HG03108 (cell line): Measurements from ENCODE around the gene KDM4C.
"Not testable (repeated sequence)": the region's sequence is repeated elsewhere in the genome, so short reads cannot be mapped to it uniquely, and the experiment has no call there.

Experiments
- ATAC-seq: cut with Tn5 transposase; IDR thresholded peaks from one replicate; pipeline ENCODE4 v1.9.1; 2021; ENCODE audit warnings: moderate library complexity; ENCODE audit not compliant: unreplicated experiment

Gene KDM4C

DNA sequence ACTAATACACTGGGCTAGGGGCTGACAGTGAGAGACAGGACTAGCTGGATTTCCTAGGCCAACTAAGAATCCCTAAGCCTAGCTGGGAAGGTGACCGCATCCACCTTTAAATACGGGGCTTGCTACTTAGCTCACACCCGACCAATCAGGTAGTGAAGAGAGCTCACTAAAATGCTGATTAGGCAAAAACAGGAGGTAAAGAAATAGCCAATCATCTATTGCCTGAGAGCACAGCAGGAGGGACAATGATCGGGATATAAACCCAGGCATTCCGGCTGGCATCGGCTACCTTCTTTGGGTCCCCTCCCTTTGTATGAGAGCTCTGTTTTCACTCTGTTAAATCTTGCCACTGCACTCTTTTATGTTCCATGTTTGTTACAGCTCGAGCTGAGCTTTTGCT lies 425.4 kb downstream of the KDM4C start:
- ATAC-seq, result not testable (repeated sequence)

DNA sequence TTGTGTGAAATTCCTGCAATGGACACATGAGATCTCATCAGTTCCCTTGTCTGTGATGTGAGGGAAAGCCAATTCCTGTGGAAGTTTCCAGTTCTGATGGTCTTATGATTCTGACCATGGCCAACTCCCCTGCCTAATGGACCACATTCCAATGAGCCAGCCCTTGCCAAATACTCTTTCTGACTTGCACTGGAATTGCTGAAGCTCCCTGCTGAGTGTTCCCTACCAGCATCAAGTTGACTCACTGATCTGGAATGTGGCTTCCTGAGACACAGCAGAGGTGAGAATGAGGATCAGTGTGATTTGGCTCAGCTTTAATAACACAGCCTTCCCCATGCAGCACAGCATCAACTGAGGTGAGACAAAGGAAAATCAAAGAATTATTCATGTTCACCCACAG lies 427.8 kb downstream of the KDM4C start:
- no peak for ATAC-seq

GRCh38 chr9:7186175-7186574 lies 428.4 kb downstream of the KDM4C start:
- no peak for ATAC-seq

DNA sequence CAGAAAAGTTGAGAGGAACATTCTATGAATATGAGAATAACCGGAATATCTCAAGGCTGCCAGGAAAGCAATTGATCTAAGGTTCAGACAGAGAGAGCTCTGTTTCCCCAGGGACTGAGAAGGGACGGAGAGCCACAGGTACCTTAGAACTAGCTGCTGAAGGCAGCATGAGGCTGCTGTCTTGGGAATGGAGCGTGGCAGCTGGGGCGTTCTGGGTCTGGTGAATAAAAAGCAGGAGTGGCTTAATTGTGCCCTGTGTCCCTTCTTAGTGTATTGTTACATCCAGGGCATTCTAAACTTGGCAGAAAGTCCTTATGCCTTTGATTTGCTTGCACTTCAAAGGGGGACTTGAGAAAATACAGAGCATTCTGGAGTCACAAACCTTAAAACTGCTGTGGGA lies 434.5 kb downstream of the KDM4C start:
- no peak for ATAC-seq

DNA sequence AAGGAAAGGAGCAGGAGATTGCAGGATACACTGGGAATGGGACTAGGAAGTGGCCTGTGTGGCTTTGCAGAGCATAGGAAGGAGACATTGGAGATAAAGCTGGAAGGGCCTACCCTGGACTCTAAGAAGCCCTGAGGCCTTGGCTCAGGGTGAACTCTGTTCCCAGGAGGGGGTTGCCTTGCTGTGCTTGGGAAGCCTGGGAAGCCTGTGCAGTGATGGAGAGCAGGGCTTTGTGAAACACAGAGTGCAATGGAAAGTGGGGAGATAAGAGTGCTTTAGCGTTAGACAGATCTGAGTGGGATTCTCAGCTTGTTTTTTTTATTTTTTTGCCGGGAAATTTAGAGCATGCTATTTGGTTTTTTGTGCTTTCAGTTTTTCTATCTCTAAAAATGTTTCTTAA lies 437.8 kb downstream of the KDM4C start:
- ATAC-seq, result no peak

GRCh38 chr9:7196467-7196866 lies 438.7 kb downstream of the KDM4C start:
- ATAC-seq, result no peak

- ATAC-seq, result no peak
These were observed 443.4 kb downstream of the KDM4C start for GRCh38 chr9:7201196-7201595.

GRCh38 chr9:7205806-7206205 lies 448.0 kb downstream of the KDM4C start:
- no peak for ATAC-seq

GRCh38 chr9:7206221-7206758 lies 448.5 kb downstream of the KDM4C start:
- ATAC-seq, result no peak

- ATAC-seq, result no peak
These were observed 451.4 kb downstream of the KDM4C start for GRCh38 chr9:7209016-7209715.

- no peak for ATAC-seq
These were observed 452.2 kb downstream of the KDM4C start for GRCh38 chr9:7209990-7210389.

GRCh38 chr9:7210854-7211637 lies 453.3 kb downstream of the KDM4C start:
- no peak for ATAC-seq

DNA sequence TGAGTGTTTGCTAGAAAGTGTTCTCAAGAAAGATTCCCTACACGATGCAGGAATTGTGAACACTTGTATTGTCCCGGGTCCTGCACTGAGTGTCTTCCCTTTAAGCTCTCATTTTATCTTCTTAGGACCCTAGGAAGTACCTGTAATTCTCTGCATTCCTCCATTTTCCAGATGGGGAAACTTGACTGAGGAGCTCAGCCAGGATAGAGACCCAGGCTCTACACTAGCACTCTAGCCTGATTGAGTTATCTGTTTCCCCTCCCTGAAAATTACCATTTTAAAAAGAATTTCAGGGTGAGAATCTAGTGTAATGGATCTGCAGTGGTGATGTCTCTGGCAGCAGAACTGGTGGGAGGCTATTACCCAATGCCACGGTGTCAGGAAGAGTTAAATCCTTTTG lies 453.9 kb downstream of the KDM4C start:
- no peak for ATAC-seq

DNA sequence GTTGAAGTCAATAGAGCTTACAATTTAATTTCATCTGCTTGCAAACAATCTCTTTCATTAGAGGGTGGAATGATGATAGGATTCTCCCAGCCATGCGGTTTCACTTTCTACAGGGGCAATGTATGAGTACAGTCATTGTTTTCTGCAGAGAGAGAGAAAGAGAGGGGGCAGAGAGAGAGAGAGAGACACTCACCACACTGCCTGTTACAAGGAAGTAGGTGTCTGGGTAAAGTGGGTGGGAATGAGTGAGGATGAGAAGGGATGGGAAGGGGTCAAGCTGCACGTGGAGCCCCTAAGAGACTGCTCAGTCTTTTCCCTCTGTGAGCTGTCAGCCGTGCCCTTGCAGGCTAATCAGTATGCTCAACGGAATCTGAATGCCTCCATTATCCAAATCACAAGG lies 454.3 kb downstream of the KDM4C start:
- no peak for ATAC-seq

- ATAC-seq, result no peak
These were observed 458.4 kb downstream of the KDM4C start for GRCh38 chr9:7216004-7216841.

DNA sequence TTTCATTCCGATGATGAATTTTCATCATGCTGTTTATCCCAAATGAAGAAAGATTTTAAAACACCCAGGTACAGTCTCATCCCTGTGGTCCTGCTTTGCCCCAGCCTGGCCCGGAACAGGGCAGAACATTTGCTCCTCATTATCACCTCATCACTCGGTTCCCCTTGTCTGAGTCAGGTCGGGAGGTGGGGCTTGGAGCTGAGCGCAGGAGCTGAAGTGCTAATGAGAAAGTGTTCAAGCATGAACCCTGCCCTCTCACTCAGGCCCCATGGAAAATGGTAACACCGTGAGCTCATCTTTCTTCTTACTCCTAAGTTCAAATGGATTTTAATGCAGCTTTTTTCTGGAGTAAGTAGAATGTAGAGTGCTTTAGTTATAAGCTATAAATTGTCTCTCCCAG lies 466.2 kb downstream of the KDM4C start:
- no peak for ATAC-seq
